ENCODE measurements around the gene HTT. TPM values are rescaled to one million over a fixed set of nuclear protein-coding genes. Genes with fewer than 3 reads are reported as not detected.

HTT gene
- polyA plus RNA-seq, 1 donor (not counting 4 experiments of a cell fraction or from before 2014, with no cell fraction given), result 16.2 TPM

GRCh38 chr4:3213106-3213425, 138.6 kb downstream of the HTT start:
- H3K9ac ChIP-seq (ENCODE audit: control insufficient read depth, extremely low read depth, insufficient read depth, low read length), result no peak overlapping the region
- TF ChIP-seq, protein P1, sequence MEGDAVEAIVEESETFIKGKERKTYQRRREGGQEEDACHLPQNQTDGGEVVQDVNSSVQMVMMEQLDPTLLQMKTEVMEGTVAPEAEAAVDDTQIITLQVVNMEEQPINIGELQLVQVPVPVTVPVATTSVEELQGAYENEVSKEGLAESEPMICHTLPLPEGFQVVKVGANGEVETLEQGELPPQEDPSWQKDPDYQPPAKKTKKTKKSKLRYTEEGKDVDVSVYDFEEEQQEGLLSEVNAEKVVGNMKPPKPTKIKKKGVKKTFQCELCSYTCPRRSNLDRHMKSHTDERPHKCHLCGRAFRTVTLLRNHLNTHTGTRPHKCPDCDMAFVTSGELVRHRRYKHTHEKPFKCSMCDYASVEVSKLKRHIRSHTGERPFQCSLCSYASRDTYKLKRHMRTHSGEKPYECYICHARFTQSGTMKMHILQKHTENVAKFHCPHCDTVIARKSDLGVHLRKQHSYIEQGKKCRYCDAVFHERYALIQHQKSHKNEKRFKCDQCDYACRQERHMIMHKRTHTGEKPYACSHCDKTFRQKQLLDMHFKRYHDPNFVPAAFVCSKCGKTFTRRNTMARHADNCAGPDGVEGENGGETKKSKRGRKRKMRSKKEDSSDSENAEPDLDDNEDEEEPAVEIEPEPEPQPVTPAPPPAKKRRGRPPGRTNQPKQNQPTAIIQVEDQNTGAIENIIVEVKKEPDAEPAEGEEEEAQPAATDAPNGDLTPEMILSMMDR (optimal IDR thresholded peaks at IDR 0.05 in 1 of 3, IDR thresholded peaks at IDR 0.05 in 1 of 3, conservative IDR thresholded peaks at IDR 0.05 in 1 of 3; ENCODE audit: extremely low read depth in 1 of 3, insufficient read depth in 2 of 3, low read length in 3 of 3), result no peak
- no peak for TF ChIP-seq EZH2 (IDR thresholded peaks at IDR 0.05; ENCODE audit: low read length)
- no peak for DNase-seq (ENCODE audit: low read depth, low spot score)
- FAIRE-seq, result no peak
- dilution Hi-C loops (cut with MboI; ENCODE audit: extremely low pct_ligation_motif_present, low sequenced_read_pairs), result no loop called here
- H3K4me3 ChIP-seq (ENCODE audit: control insufficient read depth in 2 of 3, extremely low read depth in 1 of 3, insufficient read depth in 2 of 3, low read depth in 1 of 3, low read length in 3 of 3), result no peak overlapping the region
- no peaks in the 10 kb centered on the region for H3K9me3 ChIP-seq (ENCODE audit: control insufficient read depth, low read depth, low read length)
- no peaks in the 10 kb centered on the region for H4K20me1 ChIP-seq (ENCODE audit: control insufficient read depth, extremely low read depth, insufficient read depth, low read length)
- H3K27me3 ChIP-seq (ENCODE audit: control insufficient read depth, extremely low read depth, insufficient read depth, low read length), result no peaks in the 10 kb centered on the region
- peaks cover 41 to 42% of the 10 kb centered on the region in 2 experiments for H3K36me3 ChIP-seq (ENCODE audit: control insufficient read depth in 2 of 2, extremely low read depth in 1 of 2, insufficient read depth in 2 of 2, low read length in 2 of 2)
- no peak overlapping the region for H3K4me2 ChIP-seq (ENCODE audit: control insufficient read depth, extremely low read depth, insufficient read depth, low read depth, low read length)
- no peak overlapping the region for H2AFZ ChIP-seq (ENCODE audit: control insufficient read depth, low read length)
- no peak overlapping the region for H3K27ac ChIP-seq (ENCODE audit: control insufficient read depth, insufficient read depth, low read length)
- H3K4me1 ChIP-seq (ENCODE audit: control insufficient read depth, extremely low read depth, insufficient read depth, low read length), result no peaks in the 10 kb centered on the region
- no peaks in the 10 kb centered on the region for H3K79me2 ChIP-seq (ENCODE audit: control insufficient read depth, insufficient read depth, low read length)
- H3K9me1 ChIP-seq (ENCODE audit: control insufficient read depth, extremely low read depth, insufficient read depth, low read length), result no peaks in the 10 kb centered on the region

DNA sequence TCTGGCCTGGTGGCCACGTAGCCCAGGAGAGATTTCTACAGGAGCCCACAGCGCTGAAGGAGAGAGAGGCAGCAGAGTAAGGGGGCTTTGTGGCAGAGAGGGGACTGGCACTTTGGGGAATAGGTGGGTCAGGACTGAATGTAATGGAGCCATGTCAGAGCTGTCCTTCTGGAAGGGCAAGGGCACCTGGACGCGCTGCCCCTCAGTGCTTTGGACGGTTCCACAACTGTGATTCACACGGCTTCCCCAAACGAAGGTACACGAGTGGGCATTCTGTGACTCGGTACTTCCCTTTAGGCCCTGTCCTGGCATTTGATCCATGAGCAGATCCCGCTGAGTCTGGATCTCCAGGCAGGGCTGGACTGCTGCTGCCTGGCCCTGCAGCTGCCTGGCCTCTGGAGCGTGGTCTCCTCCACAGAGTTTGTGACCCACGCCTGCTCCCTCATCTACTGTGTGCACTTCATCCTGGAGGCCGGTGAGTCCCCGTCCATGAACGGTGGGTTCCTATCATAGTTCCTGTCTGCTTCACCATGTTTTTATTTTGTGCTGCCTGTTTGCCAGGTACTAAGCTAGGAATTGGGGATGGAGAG, 139.3 kb downstream of the HTT start:
- H3K36me3 ChIP-seq (ENCODE audit: control insufficient read depth in 2 of 2, extremely low read depth in 1 of 2, insufficient read depth in 2 of 2, low read length in 2 of 2), result peaks cover 42 to 44% of the 10 kb centered on the region in 2 experiments
- no peak overlapping the region for H3K4me3 ChIP-seq (ENCODE audit: control insufficient read depth in 2 of 3, extremely low read depth in 1 of 3, insufficient read depth in 2 of 3, low read depth in 1 of 3, low read length in 3 of 3)
- no peak overlapping the region for H3K9ac ChIP-seq (ENCODE audit: control insufficient read depth, extremely low read depth, insufficient read depth, low read length)
- DNase-seq (ENCODE audit: low read depth, low spot score) (no peak), FAIRE-seq (no peak)
- no peak overlapping the region for H2AFZ ChIP-seq (ENCODE audit: control insufficient read depth, low read length)
- H3K27me3 ChIP-seq (ENCODE audit: control insufficient read depth, extremely low read depth, insufficient read depth, low read length), result no peaks in the 10 kb centered on the region
- H3K9me1 ChIP-seq (ENCODE audit: control insufficient read depth, extremely low read depth, insufficient read depth, low read length), result no peaks in the 10 kb centered on the region
- dilution Hi-C loops (cut with MboI; ENCODE audit: extremely low pct_ligation_motif_present, low sequenced_read_pairs), result no loop called here
- no peaks in the 10 kb centered on the region for H4K20me1 ChIP-seq (ENCODE audit: control insufficient read depth, extremely low read depth, insufficient read depth, low read length)
- no peak overlapping the region for H3K27ac ChIP-seq (ENCODE audit: control insufficient read depth, insufficient read depth, low read length)
- H3K4me1 ChIP-seq (ENCODE audit: control insufficient read depth, extremely low read depth, insufficient read depth, low read length), result no peaks in the 10 kb centered on the region
- H3K4me2 ChIP-seq (ENCODE audit: control insufficient read depth, extremely low read depth, insufficient read depth, low read depth, low read length), result no peak overlapping the region
- TF ChIP-seq, protein P1 (optimal IDR thresholded peaks at IDR 0.05 in 1 of 3, IDR thresholded peaks at IDR 0.05 in 1 of 3, conservative IDR thresholded peaks at IDR 0.05 in 1 of 3; ENCODE audit: extremely low read depth in 1 of 3, insufficient read depth in 2 of 3, low read length in 3 of 3), result no peak
- no peak for TF ChIP-seq EZH2 (IDR thresholded peaks at IDR 0.05; ENCODE audit: low read length)
- H3K9me3 ChIP-seq (ENCODE audit: control insufficient read depth, low read depth, low read length), result no peaks in the 10 kb centered on the region
- no peaks in the 10 kb centered on the region for H3K79me2 ChIP-seq (ENCODE audit: control insufficient read depth, insufficient read depth, low read length)
